ENCODE results near the gene BEX3.
"Not testable (repeated sequence)": the region's sequence is repeated elsewhere in the genome, so short reads cannot be mapped to it uniquely, and the experiment has no call there.

Gene BEX3

GRCh38 chrX:103376118-103376978 is at the start of gene BEX3:
Gene BEX3 (plus strand): TSS chrX:103376538. CDS start chrX:103377522, 984 bp downstream.
- peak; percentile 81 for ATAC-seq
- DNase-seq: peak; percentile 43

- no peak for DNase-seq
- no peak for ATAC-seq
Observed at GRCh38 chrX:103329991-103330390, 46.3 kb upstream of the BEX3 start, which contains the start of gene TCEAL7. Gene TCEAL7 (plus strand): TSS chrX:103330239. CDS start chrX:103331404, 1,165 bp downstream.

GRCh38 chrX:103330681-103331288 is 45.6 kb upstream of the BEX3 start:
- no peak for DNase-seq

GRCh38 chrX:103338663-103339062 is 37.7 kb upstream of the BEX3 start:
- no peak for DNase-seq
- ATAC-seq: no peak

More at GRCh38 chrX:103330681-103331288, 45.6 kb upstream of the BEX3 start:
- ATAC-seq: no peak

- no peak for ATAC-seq
- peak; percentile 34 for DNase-seq
Observed at GRCh38 chrX:103343105-103343504, 33.2 kb upstream of the BEX3 start.

- ATAC-seq: no peak
Observed at GRCh38 chrX:103344606-103345005, 31.7 kb upstream of the BEX3 start.

GRCh38 chrX:103347682-103348397 is 28.5 kb upstream of the BEX3 start:
- ATAC-seq (no peak), DNase-seq (no peak)

More at GRCh38 chrX:103344606-103345005, 31.7 kb upstream of the BEX3 start:
- no peak for DNase-seq

- ATAC-seq (no peak), DNase-seq (peak; percentile 11)
Observed at GRCh38 chrX:103356130-103356798, 20.1 kb upstream of the BEX3 start, which contains the start of gene TCEAL9. Gene TCEAL9 (plus strand): TSS chrX:103356506. CDS start chrX:103357685, 1,179 bp downstream.

- no peak for DNase-seq
Observed at GRCh38 chrX:103356858-103357257, 19.5 kb upstream of the BEX3 start.

GRCh38 chrX:103357871-103358270 is 18.5 kb upstream of the BEX3 start:
- ATAC-seq: no peak
- no peak for DNase-seq

More at GRCh38 chrX:103356858-103357257, 19.5 kb upstream of the BEX3 start:
- ATAC-seq: no peak

GRCh38 chrX:103359605-103360004 is 16.7 kb upstream of the BEX3 start:
- DNase-seq, ATAC-seq: not testable (repeated sequence)

- DNase-seq (no peak), ATAC-seq (no peak)
Observed at GRCh38 chrX:103360092-103360491, 16.2 kb upstream of the BEX3 start.

- DNase-seq: no peak
- ATAC-seq: no peak
Observed at GRCh38 chrX:103360916-103361315, 15.4 kb upstream of the BEX3 start.

- no peak for DNase-seq
Observed at GRCh38 chrX:103361798-103362197, 14.5 kb upstream of the BEX3 start.

GRCh38 chrX:103362474-103362873 is 13.9 kb upstream of the BEX3 start:
- no peak for DNase-seq
- no peak for ATAC-seq

More at GRCh38 chrX:103361798-103362197, 14.5 kb upstream of the BEX3 start:
- ATAC-seq: no peak

- ATAC-seq: no peak
- DNase-seq: no peak
Observed at GRCh38 chrX:103363046-103363445, 13.3 kb upstream of the BEX3 start.

GRCh38 chrX:103367502-103367901 is 8.8 kb upstream of the BEX3 start:
- DNase-seq (no peak), ATAC-seq (no peak)

- ATAC-seq: no peak
- no peak for DNase-seq
Observed at GRCh38 chrX:103369479-103369878, 6.9 kb upstream of the BEX3 start.

- ATAC-seq: no peak
- no peak for DNase-seq
Observed at GRCh38 chrX:103372886-103373285, 3.5 kb upstream of the BEX3 start.

GRCh38 chrX:103373581-103373980 is 2.8 kb upstream of the BEX3 start:
- DNase-seq (no peak), ATAC-seq (no peak)

GRCh38 chrX:103376979-103377324 is 614 bp downstream of the BEX3 start:
- DNase-seq: no peak
- no peak for ATAC-seq

- DNase-seq (no peak), ATAC-seq (no peak)
Observed at GRCh38 chrX:103378990-103379389, 2.7 kb downstream of the BEX3 start.

All from stimulated activated naive CD8-positive, alpha-beta T cell treated with anti-CD3 and anti-CD28 coated beads, Interleukin-15, Interleukin-2, amounts not matched to agents 100 U/mL and 50 U/mL, for 24 hours (primary cell).